ENCODE data around the gene GRAMD4.

GRCh38 chr22:46591930-46592329 is 28.3 kb upstream of the GRAMD4 start:
- TF ChIP-seq FOXM1 (IDR thresholded peaks at IDR 0.05; ENCODE audit: low read depth) = no peak
- no peak for TF ChIP-seq CTCF (IDR thresholded peaks at IDR 0.05)
- no peak for TF ChIP-seq MAX (IDR thresholded peaks at IDR 0.05; ENCODE audit: low read depth)
- no peak for TF ChIP-seq REST (IDR thresholded peaks at IDR 0.05; ENCODE audit: low read depth, low read length)
- TF ChIP-seq YY1 (IDR thresholded peaks at IDR 0.05; ENCODE audit: low read depth) = no peak
- no peak for TF ChIP-seq NRF1 (IDR thresholded peaks at IDR 0.05; ENCODE audit: low read depth, low read length)
- no peak for TF ChIP-seq POLR2AphosphoS5 (IDR thresholded peaks at IDR 0.05; ENCODE audit: low read depth, low read length)
- TF ChIP-seq USF2 (IDR thresholded peaks at IDR 0.05; ENCODE audit: borderline replicate concordance, low read depth, low read length) = no peak
- TF ChIP-seq PBX3 (IDR thresholded peaks at IDR 0.05) = no peak
- TF ChIP-seq RFX5 (IDR thresholded peaks at IDR 0.05; ENCODE audit: low read length) = no peak
- TF ChIP-seq EP300 (IDR thresholded peaks at IDR 0.05; ENCODE audit: borderline replicate concordance in 1 of 2, low read depth in 1 of 2, low read length in 1 of 2) = no peak
- TF ChIP-seq TAF1 (IDR thresholded peaks at IDR 0.05; ENCODE audit: borderline replicate concordance, low read depth, low read length) = no peak

Data from SK-N-SH (cell line).